GM12878 (cell line): ENCODE results near the gene TACSTD2. TPM values are rescaled to one million over a fixed set of nuclear protein-coding genes. Genes with fewer than 3 reads are reported as not detected.

Source experiments
- ATAC-seq: fragments of 200-7000 bp; cut with Tn5 transposase; 3 replicates; pipeline ENCODE4 v1.9.1; 2020; ENCODE audit warnings: mild to moderate bottlenecking, moderate library complexity
- BruUV-seq: library from RNA; stranded (reverse); fragments of 400-500 nt; replicated peaks from 2 replicates; lab custom pipeline; 2021; lab: Mats Ljungman, UMichigan
- CTCF ChIA-PET: fragments of 300-600 bp; sonication (Branson Sonifier 250); formaldehyde crosslinking; extraction: SDS; loops from one replicate; lab custom pipeline; 2021; ENCODE audit warnings: inconsistent platforms; lab: Yijun Ruan, JAX
- POLR2A ChIA-PET: fragments of 350-600 bp; formaldehyde crosslinking; extraction: SDS; loops from one replicate; lab custom pipeline; 2021; ENCODE audit warnings: inconsistent platforms; lab: Charles Lee
- RAD21 ChIA-PET: fragments of 300-600 bp; sonication (Branson Sonifier 250); formaldehyde crosslinking; loops from one replicate; lab custom pipeline; 2023; ENCODE audit warnings: antibody characterized with exemption; ENCODE audit not compliant: unreplicated experiment; lab: Charles Lee
- SMC1A ChIA-PET: fragments of 300-600 bp; sonication (Branson Sonifier 250); formaldehyde crosslinking; loops from one replicate; lab custom pipeline; 2023; ENCODE audit not compliant: unreplicated experiment, uncharacterized antibody; lab: Charles Lee
- DNase-seq: peaks from one replicate; pipeline ENCODE4 v3.0.0-alpha.2; 2011; ENCODE audit warnings: low read depth, low spot score
- FAIRE-seq: peaks from 3 replicates; lab custom pipeline; 2011; peaks lifted over from hg19 to GRCh38; lab: Jason Lieb, UNC
- H2AFZ ChIP-seq: 2 replicates; pipeline ENCODE4 v1.6.0; 2011; ENCODE audit warnings: low read depth, low read length, control low read depth; ENCODE audit not compliant: control insufficient read depth
- H3K27ac ChIP-seq: 2 replicates; pipeline ENCODE4 v1.5.1; 2011; ENCODE audit warnings: control low read depth; ENCODE audit not compliant: control insufficient read depth, insufficient read depth
- H3K27me3 ChIP-seq, 2 experiments: replicated peaks in 1 of 2; 2 replicates each; pipeline versions ENCODE4 v1.6.0 to v1.6.1; 2011; ENCODE audit warnings: low read length in 1 of 2; ENCODE audit not compliant: control insufficient read depth in 2 of 2, insufficient read depth in 2 of 2
- H3K36me3 ChIP-seq, 2 experiments: 2 replicates each; pipeline ENCODE4 v1.5.1; 2011; ENCODE audit warnings: low read length in 1 of 2; ENCODE audit not compliant: control insufficient read depth in 2 of 2, insufficient read depth in 2 of 2
- H3K4me1 ChIP-seq: 2 replicates; pipeline ENCODE4 v1.6.1; 2011; ENCODE audit warnings: mild to moderate bottlenecking, low read length, moderate library complexity, mixed read lengths; ENCODE audit not compliant: control insufficient read depth, insufficient read depth
- H3K4me2 ChIP-seq: 2 replicates; pipeline ENCODE4 v1.6.0; 2011; ENCODE audit warnings: control low read depth; ENCODE audit not compliant: control insufficient read depth, insufficient read depth
- H3K4me3 ChIP-seq: fragments of 200-600 bp; sonication (generic); 2 replicates; pipeline ENCODE4 v1.5.1; 2016
- H3K79me2 ChIP-seq: 2 replicates; pipeline ENCODE4 v1.6.0; 2011; ENCODE audit warnings: low read length; ENCODE audit not compliant: control insufficient read depth, insufficient read depth
- H3K9ac ChIP-seq: 2 replicates; pipeline ENCODE4 v1.8.0; 2011; ENCODE audit warnings: low read length, control low read depth, mixed read lengths; ENCODE audit not compliant: control insufficient read depth, insufficient read depth
- H3K9me3 ChIP-seq: replicated peaks from 3 replicates; pipeline ENCODE4 v1.5.1; 2011; ENCODE audit warnings: mild to moderate bottlenecking, low read length; ENCODE audit not compliant: control insufficient read depth, insufficient read depth
- H4K20me1 ChIP-seq: 2 replicates; pipeline ENCODE4 v1.6.0; 2011; ENCODE audit not compliant: control insufficient read depth, insufficient read depth
- BCL11A ChIP-seq: IDR thresholded peaks from 2 replicates; pipeline ENCODE4 v1.6.1; 2011; ENCODE audit warnings: low read depth, low read length
- MTA2 ChIP-seq: fragments of 450-650 bp; IDR thresholded peaks from 2 replicates; pipeline ENCODE4 v1.6.1; 2016; ENCODE audit warnings: low read depth, mild to moderate bottlenecking, moderate library complexity
- TCF3 ChIP-seq: IDR thresholded peaks from 2 replicates; pipeline ENCODE4 v1.6.1; 2012; ENCODE audit warnings: low read depth, mild to moderate bottlenecking, low read length, borderline replicate concordance; ENCODE audit not compliant: insufficient read depth
- ZNF24 ChIP-seq: fragments of 450-650 bp; IDR thresholded peaks from 2 replicates; pipeline ENCODE4 v1.6.1; 2017; ENCODE audit warnings: antibody characterized with exemption, mild to moderate bottlenecking
- ZNF384 ChIP-seq: IDR thresholded peaks from 2 replicates; pipeline ENCODE4 v1.6.1; 2012; ENCODE audit warnings: low read depth, mild to moderate bottlenecking, low read length, improper control_type of control experiment, borderline replicate concordance
- WGBS: methylation state at CpG from one replicate; pipeline ENCODE4 v1.1.6; 2016; ENCODE audit warnings: low lambda C conversion rate; ENCODE audit not compliant: insufficient replicate concordance, insufficient coverage; ENCODE audit errors: missing lambda C conversion rate; 5-methylcytosine and 5-hydroxymethylcytosine counted together
- in situ Hi-C: fragments of 300-500 bp; cut with MboI; formaldehyde crosslinking; loops from 9 replicates; pipeline ENCODE4 v1.14.3; 2018; ENCODE audit warnings: mixed read lengths
- intact Hi-C: fragments of 100-400 bp; cut with micrococcal nuclease; formaldehyde crosslinking; loops from one replicate; pipeline ENCODE4 v1.14.2; 2022; ENCODE audit not compliant: unreplicated experiment
- polyA plus RNA-seq, 11 experiments: library from polyadenylated mRNA; depleted of rRNA in 4 of 11; unstranded in 6 of 11; stranded (reverse) in 5 of 11; fragments of >200 nt; fragmentation: Nextera tagmentation in 4 of 11; fragmentation: Illumina TruSeq in 1 of 11; extraction: Ambion mirVana in 4 of 11; extraction: Trizol in 1 of 11; gene quantifications; 1 replicate in 1 of 11; 2 replicates in 10 of 11; pipeline versions ENCODE4 v1.2.1 to v1.2.3, GENCODE V29; 2011 to 2016; ENCODE audit warnings: inconsistent platforms in 2 of 11, missing spikeins in 2 of 11, low read depth in 1 of 11
- total RNA-seq, 4 experiments: library from RNA; depleted of rRNA in 3 of 4; stranded (reverse); fragments of >200 nt in 3 of 4; fragmentation: Illumina TruSeq in 1 of 4; extraction: Trizol in 1 of 4; gene quantifications; 2 replicates each; pipeline versions ENCODE4 v1.2.1 to v1.2.3, GENCODE V29; 2013 to 2021

The TACSTD2 gene
- total and polyA plus RNA-seq, 10 of the 15 experiments (the other 5 are each of a cell fraction or from before 2014, with no cell fraction given): 0.56 to 9.4 (median 3.7) TPM

- no peaks in the 10 kb centered on the region for H3K79me2 ChIP-seq
- H3K27ac ChIP-seq: no peak overlapping the region
- no peak overlapping the region for H3K4me3 ChIP-seq
- no peaks in the 10 kb centered on the region for H3K36me3 ChIP-seq
- no peak overlapping the region for H2AFZ ChIP-seq
- POLR2A ChIA-PET: no interaction called here
- in situ Hi-C loops (loop anchor here (25.0 kb wide), 1 partner anchor 1738 kb away; no protein-coding TSS in a partner anchor), intact Hi-C loops (no loop called here)
- SMC1A ChIA-PET: interaction anchor here (0.6 to 3.9 kb wide), 8 partner anchors 9 to 349 kb away, joined by 3 to 17 read pairs (median 4); partner anchors contain the start of gene OMA1
- CTCF ChIA-PET: interaction anchor here (3.5 kb wide), 1 partner anchor 77 kb away, joined by 21 read pairs; no protein-coding TSS in a partner anchor
- TF ChIP-seq TCF3 (no peak), MTA2 (no peak), ZNF24 (no peak), ZNF384 (no peak), BCL11A (no peak)
- H4K20me1 ChIP-seq: no peaks in the 10 kb centered on the region
- H3K27me3 ChIP-seq: no peaks in the 10 kb centered on the region
- no peak overlapping the region for H3K4me2 ChIP-seq
- no peak for FAIRE-seq
- H3K4me1 ChIP-seq: peaks cover 44% of the 10 kb centered on the region
- 98% methylated on average over 2 of the region's 2 CpGs for WGBS
- H3K9ac ChIP-seq: no peak overlapping the region
- no peak for DNase-seq
- no peak for ATAC-seq
- BruUV-seq: no TSS peak
- peaks cover 7% of the 10 kb centered on the region; the same call in 1 of the 3 replicates for H3K9me3 ChIP-seq
- RAD21 ChIA-PET: interaction anchor here (1.0 kb wide), 1 partner anchor 28 kb away, joined by 3 read pairs; the partner anchor contains the start of gene OMA1
Measured at GRCh38 chr1:58574816-58575215, 2.2 kb downstream of the TACSTD2 start.
